ENCODE data around the gene SELENON.

GRCh38 chr1:25813071-25813733 is 13.2 kb downstream of the SELENON start:
- no peak for TF ChIP-seq CTCF (IDR thresholded peaks at IDR 0.05)
- no peak for TF ChIP-seq POLR2A (IDR thresholded peaks at IDR 0.05)

Data from prostate gland (tissue), 2 donors.